HK-2 (cell line): ENCODE measurements around the gene KCNK7.

ENCODE experiments used
- DNase-seq: peaks from one replicate; pipeline ENCODE4 v3.0.0-alpha.2; 2018; ENCODE audit not compliant: unreplicated experiment

The KCNK7 gene

DNA sequence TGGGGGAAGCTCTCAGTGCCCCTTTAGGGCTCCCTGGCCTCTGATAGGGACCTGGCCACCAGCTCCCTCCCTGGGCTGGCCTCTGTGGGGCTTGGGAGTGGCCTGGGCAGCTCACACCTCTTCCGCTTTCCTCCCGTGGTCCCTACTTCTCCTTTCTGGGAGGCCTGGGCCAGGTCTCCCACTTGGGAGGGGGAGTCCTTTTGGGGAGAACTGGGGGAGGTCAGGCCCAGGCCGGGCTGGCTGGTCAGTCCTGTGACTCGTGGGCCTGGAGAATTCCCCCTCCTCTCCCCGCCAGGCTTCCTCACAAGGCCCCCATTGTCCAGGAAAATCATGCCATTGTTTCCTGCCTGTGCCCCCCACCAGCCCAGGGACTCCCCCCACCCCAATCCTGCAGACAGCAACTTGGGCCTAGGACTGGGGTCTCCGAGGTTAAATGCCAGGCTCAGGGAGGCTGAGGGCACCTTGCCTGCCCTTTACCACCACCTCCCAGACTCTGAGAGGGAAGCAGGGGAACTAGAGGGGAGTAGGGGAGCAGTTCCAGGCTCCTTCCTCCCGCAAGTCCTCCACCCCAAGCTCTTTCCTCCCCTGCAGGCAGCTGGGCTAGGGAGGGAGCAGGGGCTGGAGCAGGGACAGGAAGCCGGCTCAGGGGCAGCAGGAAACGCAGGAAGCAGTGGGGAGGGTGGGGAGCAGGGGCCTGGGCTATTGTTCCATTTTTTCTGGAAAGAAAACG, 15.6 kb upstream of the KCNK7 start:
- DNase-seq = no peak

DNA sequence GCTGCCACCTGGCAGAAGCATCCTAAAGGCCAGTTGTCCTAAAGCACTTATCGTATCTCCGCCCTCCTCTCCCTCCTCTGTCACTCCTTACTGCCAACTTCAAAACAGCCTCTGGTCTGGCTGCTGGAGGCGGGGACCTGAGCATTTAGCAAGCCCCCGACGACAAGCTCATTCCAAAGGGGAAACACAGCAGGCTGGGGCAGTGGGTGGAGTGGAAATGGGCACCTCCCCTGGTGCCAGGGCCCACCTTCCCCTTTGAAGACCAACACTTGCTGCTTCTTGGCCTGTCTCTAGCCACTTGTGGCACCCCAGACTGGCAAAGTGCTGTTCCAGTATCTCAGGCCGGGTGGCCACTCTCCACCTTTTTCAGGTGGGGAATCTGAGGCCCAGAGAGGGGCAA, 14.8 kb upstream of the KCNK7 start:
- DNase-seq = no peak

DNA sequence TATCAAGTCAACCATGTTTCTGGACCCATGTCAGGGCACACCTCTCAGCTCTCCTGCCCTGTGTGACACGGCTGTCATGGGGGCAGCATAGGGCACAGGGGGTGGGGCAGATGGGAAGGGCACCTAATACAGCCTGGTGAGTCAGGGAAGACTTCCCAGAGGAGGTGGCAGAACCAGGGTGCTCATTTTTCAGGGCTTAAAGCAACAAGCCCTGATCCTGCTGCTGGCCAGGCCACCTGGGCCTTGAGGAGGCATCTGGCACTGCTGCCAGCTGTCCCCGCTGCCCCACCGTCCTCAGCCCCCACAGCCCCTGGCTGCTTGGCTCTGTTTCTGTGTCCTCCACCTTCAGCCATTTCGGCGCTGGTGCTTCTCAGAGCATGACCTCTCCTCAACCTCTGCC, 14.1 kb upstream of the KCNK7 start:
- no peak for DNase-seq

DNA sequence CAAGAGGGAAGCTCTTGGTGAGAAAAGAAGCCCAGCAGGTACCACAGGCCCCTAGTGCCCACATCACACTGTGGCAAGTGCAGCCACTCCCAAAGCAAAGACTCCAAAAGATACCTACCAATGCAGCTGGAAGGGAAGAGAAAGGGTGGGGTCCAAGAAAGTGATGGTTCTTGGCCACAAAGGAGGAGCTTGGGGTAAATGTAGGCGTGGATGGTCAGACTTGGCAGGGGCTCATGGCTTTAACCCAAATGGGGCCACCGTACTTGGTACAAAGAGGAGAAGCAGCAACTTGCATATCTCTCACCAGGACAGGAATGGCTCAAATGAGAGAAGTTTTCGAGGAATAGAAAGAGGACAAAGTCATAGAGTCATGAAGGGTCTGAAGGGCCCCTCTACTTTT, 13.6 kb upstream of the KCNK7 start:
- DNase-seq = no peak

DNA sequence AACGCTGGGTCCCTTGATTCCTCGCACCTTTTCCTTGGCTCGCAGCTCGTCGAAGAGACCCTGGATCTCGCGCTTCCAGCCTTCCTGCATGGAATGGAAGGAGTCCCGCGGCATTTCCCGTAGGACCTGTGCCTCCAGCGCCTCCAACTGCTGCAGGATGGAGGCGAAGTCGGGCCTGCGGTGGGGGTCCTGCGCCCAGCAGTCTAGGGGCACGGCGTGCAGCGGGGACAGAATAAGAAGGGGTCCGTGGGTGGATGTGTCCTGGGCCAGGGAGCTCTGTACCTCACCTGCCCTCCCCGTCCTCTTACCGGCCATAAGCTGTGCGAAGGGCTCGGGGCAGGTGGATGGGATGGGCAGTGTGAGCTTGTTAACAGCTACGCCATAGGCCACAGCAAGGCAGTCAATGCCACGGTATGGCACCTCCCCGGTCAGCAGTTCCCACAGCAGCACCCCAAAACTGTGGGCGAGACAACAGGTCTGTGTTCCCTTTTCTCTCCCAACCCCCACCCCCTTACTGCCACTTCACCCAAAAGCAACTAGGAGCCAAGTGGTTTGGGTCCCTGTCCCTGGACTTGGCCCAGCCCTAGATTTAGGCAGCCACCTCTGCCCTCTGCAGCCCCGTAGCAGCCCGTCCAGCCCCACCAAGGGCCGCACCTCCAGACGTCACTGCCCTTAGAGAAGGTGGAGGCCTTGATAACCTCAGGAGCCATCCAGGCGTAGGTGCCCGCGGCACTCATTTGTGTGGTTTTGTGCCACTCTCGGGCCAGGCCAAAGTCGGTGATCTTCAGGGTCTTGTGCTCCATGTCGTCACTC, 12.2 kb upstream of the KCNK7 start:
- no peak for DNase-seq

DNA sequence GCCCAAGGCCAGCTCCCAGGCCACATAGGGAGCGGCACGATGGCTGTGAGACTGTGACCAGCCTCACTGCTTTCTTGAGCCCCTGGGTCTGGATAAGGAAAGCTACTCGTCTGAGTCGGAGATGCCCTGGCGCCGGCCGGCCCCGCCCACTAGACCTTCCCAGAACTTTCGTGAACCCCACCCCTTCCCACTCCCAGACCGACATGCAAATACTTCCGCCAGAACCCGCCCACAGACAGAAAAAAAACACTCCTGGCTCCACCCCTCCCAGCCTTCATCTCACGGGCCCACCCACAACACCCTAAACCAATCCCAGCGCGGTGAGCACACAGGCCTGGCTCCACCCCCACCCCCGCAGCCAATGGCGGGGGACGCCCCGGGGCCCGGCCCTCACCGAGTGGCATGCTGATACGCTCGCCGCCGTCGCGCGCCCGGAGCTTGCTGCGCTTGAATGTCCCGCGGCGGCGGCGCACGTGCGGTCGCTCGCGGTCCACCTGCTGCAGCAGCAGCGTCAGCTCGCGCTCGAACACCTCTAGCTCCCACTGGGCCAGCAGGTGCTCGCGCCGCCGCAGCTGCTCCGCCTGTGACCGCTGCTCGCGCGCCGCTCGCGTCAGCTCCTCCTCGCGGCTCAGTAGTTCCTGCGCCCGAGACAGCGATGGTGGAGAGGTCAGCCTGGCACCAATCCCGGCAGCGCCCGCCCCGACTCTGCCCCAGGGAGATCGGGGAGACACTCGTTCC, 11.4 kb upstream of the KCNK7 start:
- DNase-seq = no peak

DNA sequence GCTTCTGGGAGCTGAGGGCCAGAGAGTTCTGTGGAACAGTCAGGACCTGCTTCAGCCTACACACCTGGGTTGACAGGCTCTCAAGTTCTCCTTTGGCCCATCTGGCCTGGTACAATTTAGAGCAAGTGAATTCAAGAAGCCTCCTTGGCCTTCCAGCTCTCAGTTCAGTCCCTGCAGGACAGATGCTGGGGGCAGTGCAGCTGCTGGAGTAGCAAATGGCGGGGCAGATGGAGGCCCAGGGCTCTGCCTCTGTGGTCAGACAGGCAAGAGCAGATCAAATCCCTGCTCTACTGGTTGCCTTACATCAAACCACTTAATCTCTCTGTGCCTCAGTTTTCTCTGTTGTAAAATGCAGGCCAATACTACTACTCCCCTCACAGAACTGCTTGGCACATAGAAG, 8.7 kb upstream of the KCNK7 start:
- no peak for DNase-seq

DNA sequence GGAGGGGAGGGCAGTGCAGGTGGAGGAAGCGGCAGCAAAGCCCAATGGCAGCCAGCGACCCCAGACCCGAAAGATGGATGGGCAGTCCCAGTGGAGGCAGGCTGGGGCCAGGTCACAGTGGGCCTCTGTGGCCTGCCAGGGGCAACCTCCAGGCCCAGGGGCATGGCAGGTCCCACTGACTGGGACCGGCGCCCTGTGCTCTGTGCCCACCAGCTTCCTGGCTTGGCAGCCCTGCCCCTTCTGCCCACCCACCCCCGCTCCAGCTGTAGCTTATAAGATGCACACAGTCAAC, 4.3 kb upstream of the KCNK7 start:
- DNase-seq = no peak

DNA sequence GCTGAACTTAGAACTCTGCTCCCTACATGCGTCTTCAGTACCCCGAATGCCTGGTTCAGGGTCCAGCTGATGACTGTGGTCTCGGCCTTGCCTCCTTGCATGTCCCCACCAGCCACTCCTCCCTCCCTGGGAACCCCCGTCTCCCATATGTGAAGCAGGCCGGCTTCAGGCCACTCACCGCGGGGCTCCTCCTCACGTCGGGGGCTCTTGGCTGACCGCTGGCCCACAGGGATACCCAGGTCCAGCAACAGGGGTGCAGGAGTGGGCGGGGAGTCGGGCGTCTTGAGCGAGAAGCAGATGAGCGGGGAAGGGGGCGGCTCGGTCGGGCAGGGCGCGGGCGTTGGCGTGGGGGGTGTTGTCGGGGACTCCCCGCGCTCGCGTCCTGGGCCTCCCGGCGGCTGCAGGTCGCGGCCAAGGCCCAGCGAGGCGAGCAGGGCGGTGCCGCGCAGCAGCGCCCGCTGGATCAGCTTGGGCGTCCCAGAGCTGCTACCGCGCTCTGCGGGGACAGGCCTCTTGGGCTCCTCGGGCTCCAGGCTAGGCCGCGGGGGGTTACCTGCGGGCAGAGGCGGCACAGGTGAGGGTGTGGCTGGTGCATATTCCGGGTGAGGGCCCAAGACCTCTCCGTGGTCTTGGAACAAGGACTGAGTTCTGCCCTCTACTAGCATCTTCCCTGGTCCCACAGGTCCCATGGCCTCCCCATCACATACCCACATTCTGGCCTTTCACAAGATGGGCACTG, 3.8 kb upstream of the KCNK7 start:
- DNase-seq = no peak

DNA sequence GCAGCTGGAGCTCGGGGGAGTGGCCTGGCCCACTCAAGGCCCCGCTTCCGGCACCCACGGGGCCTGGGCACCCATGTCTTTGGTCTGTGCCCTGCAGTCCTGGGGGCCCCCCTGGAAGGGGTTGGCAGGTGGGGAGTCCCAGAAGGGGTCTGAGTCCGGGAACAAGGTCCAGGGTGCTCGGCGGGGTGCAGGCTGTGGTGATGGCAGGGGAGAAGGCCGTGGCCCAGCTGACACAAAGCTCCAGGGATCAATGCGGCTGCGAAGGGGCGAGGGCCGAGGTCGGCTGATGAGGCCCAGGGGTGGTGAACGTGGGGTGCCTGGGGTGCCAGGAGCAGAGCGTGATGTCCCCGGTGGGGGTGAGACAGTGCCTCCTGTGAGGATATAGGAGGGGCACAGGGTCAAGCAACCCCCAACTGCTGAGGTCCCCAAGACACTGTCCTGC, 2.7 kb upstream of the KCNK7 start:
- no peak for DNase-seq

DNA sequence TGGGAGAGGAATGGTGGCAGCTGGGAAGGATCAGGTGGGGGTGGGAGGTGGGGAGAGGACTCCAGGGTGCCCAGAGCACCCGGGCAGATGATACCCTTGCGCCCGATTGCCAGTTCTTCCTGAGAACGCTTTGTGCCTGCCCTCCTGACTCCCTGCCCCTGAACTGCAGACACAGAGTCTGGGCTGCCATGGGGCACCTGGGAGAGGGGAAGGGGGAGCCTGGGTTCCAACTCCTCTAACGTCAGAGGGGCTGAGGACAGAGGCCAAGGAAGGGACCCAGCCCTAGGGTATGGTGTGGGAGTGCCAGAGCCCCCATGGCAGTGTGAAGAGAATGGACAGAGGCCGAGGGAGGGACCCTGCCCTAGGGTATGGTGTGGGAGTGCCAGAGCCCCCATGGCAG, 920 bp upstream of the KCNK7 start:
- no peak for DNase-seq

DNA sequence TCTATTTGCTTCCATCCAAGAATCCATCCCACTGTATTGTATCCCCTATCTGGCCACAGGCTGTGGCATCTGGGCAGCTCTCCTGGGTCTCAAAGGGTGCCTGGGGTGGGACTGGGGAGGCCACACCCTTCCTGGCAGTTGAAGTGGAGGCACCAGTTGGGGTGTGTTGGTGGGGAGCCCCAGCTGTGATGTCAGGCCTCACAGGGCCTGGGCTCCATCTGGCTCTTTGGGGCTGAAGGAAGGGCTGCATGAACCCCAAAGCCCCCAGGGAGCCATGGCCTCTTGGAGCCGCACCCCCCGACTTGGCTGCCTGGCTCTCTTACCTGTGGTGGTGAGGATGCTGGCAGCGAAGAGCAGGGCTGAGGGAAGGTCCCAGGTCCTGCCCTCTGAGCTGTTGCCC, 469 bp downstream of the KCNK7 start:
- DNase-seq = no peak

DNA sequence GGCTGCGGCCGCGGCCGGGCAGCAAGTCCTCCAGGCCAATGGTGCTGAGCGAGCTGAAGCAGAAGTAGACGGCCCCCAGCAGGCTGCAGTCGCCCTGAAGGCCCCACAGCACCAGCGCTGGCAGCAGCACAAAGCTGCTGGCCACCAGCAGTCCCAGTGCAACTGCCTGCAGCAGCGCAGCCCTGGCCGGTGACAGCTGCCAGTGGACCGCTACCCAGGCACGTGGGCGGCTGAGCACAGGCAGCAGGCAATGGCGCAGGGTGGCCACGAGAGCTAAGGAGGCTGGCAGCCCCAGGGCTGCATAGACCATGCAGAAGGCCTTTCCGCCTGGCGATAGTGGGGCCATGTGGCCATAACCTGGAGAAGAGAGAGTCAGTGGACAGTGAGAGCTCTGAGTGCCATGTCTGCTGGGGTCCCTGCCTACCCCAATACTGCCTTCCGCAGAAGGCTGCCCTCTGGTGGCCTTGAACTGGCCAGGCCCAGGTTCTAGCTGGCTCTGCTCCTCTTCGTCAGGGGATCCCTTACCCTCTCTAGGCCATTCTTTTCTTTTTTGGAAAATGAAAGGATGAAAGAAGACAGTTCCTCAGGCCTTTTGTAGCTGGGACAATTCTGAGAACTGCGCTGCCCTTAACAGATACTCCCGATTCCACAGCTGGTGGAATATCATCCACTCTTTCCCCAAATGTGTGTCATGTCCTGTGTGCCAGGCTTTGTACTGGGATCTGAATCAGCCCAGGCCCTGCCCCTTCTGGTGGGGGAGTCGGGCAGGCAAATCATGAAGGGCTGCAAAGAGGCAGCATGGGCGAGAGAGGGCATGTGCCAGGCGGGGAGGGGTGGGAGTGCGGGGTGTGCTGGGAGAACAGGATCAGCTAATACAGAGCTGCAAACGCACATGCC, 1.8 kb downstream of the KCNK7 start:
- no peak for DNase-seq

DNA sequence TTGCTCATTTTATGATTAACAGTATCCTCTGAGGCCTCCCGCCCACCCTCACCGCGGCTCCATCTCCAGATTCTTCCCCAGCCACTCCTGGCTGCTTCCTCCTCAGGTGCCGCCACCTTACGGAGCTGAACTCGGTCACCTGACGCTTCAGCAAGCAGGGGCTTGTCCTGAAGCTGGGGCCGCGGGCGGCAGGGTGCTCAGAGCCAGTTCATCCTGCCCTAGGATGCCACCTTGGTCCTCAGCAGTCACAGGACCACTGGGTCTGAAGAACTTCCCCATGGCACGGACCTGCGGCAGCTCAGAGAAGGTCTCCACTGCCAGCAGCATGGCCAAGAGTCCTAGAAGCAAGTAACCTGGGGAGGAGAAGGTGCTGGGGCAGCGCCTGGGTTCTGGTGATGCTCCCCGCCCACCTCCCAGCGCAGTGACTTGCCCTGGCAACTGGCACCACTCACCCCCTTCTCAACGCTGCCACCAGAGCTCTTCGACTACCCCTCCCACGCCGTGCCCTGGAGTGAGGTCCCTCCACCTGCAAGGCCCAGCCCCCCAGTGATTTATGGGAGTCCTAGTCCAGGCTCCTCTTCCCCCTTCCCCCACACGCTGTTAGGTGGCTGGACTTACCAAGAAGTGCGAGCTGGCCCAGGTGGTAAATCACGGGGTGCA, 2.6 kb downstream of the KCNK7 start:
- no peak for DNase-seq

DNA sequence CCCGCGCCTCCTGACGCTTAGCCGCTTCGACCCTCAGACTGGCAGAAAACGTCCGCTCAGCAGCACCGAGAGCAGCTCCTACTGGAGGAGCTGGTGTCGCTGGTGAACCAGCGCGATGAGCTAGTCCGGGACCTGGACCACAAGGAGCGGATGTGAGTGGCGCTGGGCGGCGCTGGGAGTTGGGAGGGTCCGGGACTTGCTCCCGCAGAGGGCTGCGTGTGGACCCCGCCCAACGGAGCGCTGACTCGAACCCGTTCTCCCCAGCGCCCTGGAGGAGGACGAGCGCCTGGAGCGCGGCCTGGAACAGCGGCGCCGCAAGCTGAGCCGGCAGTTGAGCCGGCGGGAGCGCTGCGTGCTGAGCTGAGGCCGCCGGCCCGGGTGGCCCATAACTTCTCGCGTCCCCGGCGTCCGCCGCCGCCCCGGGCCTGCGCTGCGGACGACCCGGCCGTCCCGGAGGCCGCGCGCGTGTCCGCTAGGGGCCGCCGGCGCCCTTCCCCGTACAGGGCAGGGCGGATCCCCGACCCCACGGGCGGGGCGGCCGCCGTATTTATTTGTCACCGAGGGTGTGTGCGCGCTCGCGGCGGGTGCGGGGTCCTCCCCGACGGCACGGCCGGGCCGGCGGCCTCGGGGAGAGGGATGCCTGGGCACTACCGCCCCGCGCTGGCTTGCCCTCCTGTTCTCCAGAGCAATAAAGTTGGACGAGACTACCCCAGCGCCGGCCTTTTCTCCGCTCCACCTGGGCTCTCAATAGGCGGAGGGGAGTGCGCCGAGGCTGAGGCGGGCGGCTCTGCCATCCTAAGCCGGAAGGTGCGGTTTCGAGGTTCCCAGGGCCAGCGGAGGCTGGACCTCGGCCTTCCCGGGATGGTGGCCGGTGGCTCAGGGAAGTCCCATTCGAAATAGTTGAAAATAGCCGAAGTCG, 3.4 kb downstream of the KCNK7 start:
- no peak for DNase-seq

DNA sequence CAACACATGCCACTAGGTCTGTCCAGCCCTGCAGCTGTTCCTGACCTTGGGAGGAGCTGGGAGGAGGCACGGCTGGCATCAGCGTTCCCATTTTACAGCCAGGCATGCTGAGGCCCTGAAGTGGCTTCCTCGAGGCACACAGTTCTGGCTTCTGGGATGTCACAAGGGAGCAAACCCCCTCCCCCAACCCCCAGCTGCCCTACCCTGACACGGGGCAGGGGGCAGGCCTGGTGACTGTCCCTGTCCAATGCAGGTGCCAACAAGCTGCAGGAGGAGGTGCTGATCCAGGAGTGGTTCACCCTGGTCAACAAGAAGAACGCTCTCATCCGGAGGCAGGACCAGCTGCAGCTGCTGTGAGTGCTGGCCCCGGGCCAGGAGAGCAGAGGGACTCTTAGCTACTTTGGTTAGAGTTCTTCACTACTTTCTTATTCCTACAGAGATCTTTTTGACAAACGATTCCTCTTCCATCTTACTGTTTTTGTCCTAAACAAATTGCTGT, 5.3 kb downstream of the KCNK7 start:
- no peak for DNase-seq

DNA sequence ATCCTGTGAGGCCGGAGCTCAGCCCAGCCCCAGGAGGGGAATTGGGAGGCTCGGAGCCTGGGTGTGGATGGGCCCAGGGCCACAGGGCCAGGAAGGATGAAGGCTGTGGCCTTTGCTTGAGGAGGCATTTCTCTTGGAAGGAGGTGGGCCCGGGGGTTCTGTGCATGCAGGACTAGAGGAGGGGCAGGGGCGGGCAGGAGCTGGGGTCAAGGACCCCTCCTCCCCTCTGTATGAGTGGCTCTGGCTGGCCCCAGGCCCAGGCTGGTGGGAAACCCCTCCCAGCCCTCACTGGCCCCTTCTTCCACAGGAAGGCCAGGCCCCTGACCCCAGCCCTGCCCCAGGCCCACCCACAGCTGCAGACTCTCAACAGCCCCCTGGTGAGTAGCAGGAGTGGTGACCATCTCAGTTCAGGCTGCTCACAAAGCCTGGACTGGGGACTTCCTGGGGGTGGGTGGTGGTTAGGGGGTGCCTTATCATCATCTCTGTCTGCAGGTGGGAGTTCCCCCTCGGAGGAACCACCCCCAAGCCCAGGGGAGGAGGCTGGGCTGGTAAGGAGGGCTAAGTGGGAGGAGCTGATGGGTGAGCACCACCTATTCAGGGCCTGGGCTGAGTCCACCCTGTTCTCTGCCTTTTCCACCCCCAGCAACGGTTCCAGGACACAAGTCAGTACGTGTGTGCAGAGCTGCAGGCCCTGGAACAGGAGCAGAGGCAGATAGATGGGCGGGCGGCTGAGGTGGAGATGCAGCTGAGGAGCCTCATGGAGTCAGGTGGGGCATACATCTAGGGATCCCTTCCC, 6.0 kb downstream of the KCNK7 start:
- no peak for DNase-seq

DNA sequence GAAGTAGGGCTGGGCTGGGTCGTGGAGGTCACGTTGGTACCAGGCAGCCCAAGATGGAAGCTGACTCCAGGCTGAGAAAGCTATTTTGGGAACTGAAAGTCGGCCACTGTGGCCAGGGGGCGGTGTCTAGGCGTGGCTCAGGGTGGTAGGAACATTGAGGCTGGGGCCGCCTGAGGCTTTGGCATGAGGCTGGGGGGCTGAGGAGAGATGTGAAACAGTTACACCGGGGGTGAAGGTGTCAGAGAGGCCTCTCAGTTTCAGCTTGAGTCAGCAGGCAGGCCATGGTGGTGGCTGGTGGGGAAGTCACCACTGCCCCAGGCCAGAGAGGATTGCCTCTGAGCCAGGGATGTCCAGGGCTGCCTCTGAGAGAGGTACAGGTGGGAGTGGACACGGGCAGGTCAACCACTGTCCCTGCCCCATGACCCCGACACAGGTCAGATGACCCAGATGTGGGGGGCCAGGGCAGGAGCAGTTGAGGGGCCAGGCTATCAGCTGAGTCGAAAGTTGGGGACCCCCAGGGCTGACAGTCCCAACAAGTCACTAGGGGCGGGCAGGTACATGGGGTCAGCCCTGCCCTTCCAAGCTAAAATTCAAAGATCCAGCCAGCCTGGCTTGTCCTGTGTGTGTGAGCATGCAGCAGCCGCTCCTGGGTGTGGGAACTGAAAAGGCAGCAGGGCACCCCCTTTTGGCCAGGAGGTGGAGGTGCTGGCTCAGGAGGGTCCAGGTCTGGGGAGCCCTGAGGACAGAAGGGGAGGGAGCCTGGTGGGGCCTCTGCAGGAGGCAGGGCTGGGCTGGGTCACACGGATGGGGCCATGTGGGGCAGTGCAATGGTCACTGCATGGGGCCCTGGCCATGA, 7.2 kb downstream of the KCNK7 start:
- DNase-seq = no peak
